ENCODE data around the gene HS3ST5.
"Not testable (repeated sequence)": the region's sequence is repeated elsewhere in the genome, so short reads cannot be mapped to it uniquely, and the experiment has no call there.

The HS3ST5 gene

GRCh38 chr6:114084327-114084890 is 258.4 kb downstream of the HS3ST5 start:
- no peak for DNase-seq

- no peak for DNase-seq
Measured at GRCh38 chr6:114083251-114083650, 259.6 kb downstream of the HS3ST5 start.

GRCh38 chr6:114081730-114082129 is 261.1 kb downstream of the HS3ST5 start:
- DNase-seq, result no peak

GRCh38 chr6:114080891-114081510 is 261.8 kb downstream of the HS3ST5 start:
- DNase-seq, result no peak

- DNase-seq, result not testable (repeated sequence)
Measured at GRCh38 chr6:114080410-114080809, 262.4 kb downstream of the HS3ST5 start.

- DNase-seq, result no peak
Measured at GRCh38 chr6:114075777-114076176, 267.0 kb downstream of the HS3ST5 start.

GRCh38 chr6:114075300-114075699 is 267.5 kb downstream of the HS3ST5 start:
- DNase-seq, result no peak

GRCh38 chr6:114068771-114069170 is 274.1 kb downstream of the HS3ST5 start:
- DNase-seq, result no peak

GRCh38 chr6:114068116-114068515 is 274.7 kb downstream of the HS3ST5 start:
- DNase-seq, result no peak

GRCh38 chr6:114064862-114065261 is 278.0 kb downstream of the HS3ST5 start:
- no peak for DNase-seq

GRCh38 chr6:114063956-114064355 is 278.9 kb downstream of the HS3ST5 start:
- no peak for DNase-seq

GRCh38 chr6:114062199-114062598 is 280.6 kb downstream of the HS3ST5 start:
- no peak for DNase-seq

GRCh38 chr6:114061741-114062140 is 281.1 kb downstream of the HS3ST5 start:
- DNase-seq, result no peak

GRCh38 chr6:114061116-114061515 is 281.7 kb downstream of the HS3ST5 start:
- DNase-seq, result no peak

GRCh38 chr6:114058435-114058834 is 284.4 kb downstream of the HS3ST5 start:
- no peak for DNase-seq

- no peak for DNase-seq
Measured at GRCh38 chr6:114055763-114056162, 287.1 kb downstream of the HS3ST5 start.

- no peak for DNase-seq
Measured at GRCh38 chr6:114055349-114055748, 287.5 kb downstream of the HS3ST5 start.

GRCh38 chr6:114053791-114054190 is 289.0 kb downstream of the HS3ST5 start:
- DNase-seq, result no peak

GRCh38 chr6:114052141-114052540 is 290.7 kb downstream of the HS3ST5 start:
- no peak for DNase-seq

GRCh38 chr6:114051031-114051430 is 291.8 kb downstream of the HS3ST5 start:
- DNase-seq, result no peak

- no peak for DNase-seq
Measured at GRCh38 chr6:114049367-114049966, 293.4 kb downstream of the HS3ST5 start.

GRCh38 chr6:114044566-114044965 is 298.3 kb downstream of the HS3ST5 start:
- peak; percentile 18 for DNase-seq

GRCh38 chr6:114042267-114043016 is 300.4 kb downstream of the HS3ST5 start:
- no peak for DNase-seq

GRCh38 chr6:114040871-114041270 is 302.0 kb downstream of the HS3ST5 start:
- no peak for DNase-seq

Measured in NCI-H1105 (cell line).